Suprapubic skin (tissue), 4 donors: ENCODE data around the gene EFHD1.

ENCODE experiments used
- POLR2A ChIP-seq, 2 donors: fragments of 450-650 bp; IDR thresholded peaks; one replicate each; pipeline ENCODE4 v1.6.1; 2017; ENCODE audit warnings: antibody characterized with exemption in 2 of 2, mild to moderate bottlenecking in 2 of 2, moderate library complexity in 2 of 2
- POLR2AphosphoS5 ChIP-seq, 3 donors: sonication (generic); formaldehyde crosslinking; IDR thresholded peaks; one replicate each; pipeline ENCODE4 v1.6.1; 2017; ENCODE audit warnings: antibody characterized with exemption in 3 of 3

GRCh38 chr2:232666051-232666805, 32.8 kb downstream of the EFHD1 start:
- TF ChIP-seq POLR2A (IDR thresholded peaks at IDR 0.05): no peak
- no peak for TF ChIP-seq POLR2AphosphoS5 (IDR thresholded peaks at IDR 0.05)
